Spinal cord (tissue), 10 donors: ENCODE measurements around the gene RASGRP2. TPM values are rescaled to one million over a fixed set of nuclear protein-coding genes. Genes with fewer than 3 reads are reported as not detected.
A peak's percentile ranks its signal among the peaks of the same experiment; 100 is the strongest.

Source experiments
- DNase-seq, 6 donors: peaks; one replicate each; pipeline versions ENCODE4 v3.0.0 to v3.0.0-alpha.2; 2013 to 2015; ENCODE audit warnings: low spot score in 6 of 6, low read depth in 4 of 6
- H3K27ac ChIP-seq: one replicate; pipeline ENCODE4 v1.5.1; 2013; ENCODE audit warnings: low read depth, low read length, control low read depth
- H3K27me3 ChIP-seq: one replicate; pipeline ENCODE4 v1.6.1; 2013; ENCODE audit warnings: low read length; ENCODE audit not compliant: control insufficient read depth, insufficient read depth
- H3K36me3 ChIP-seq: one replicate; pipeline ENCODE4 v1.6.1; 2013; ENCODE audit warnings: low read length; ENCODE audit not compliant: control insufficient read depth, insufficient read depth
- H3K4me1 ChIP-seq: one replicate; pipeline ENCODE4 v1.6.1; 2013; ENCODE audit warnings: low read length; ENCODE audit not compliant: control insufficient read depth, insufficient read depth
- H3K4me3 ChIP-seq: one replicate; pipeline ENCODE4 v1.5.1; 2013; ENCODE audit warnings: low read depth, low read length, control low read depth
- H3K9me3 ChIP-seq: one replicate; pipeline ENCODE4 v1.6.1; 2013; ENCODE audit warnings: low read length; ENCODE audit not compliant: control insufficient read depth, insufficient read depth
- whole genome bisulfite sequencing: methylation state at CpG from one replicate; pipeline ENCODE4 v1.1.5; 2013; ENCODE audit warnings: missing lambda C conversion rate; ENCODE audit not compliant: insufficient coverage; 5-methylcytosine and 5-hydroxymethylcytosine counted together
- polyA plus RNA-seq, 2 donors: library from polyadenylated mRNA; unstranded; fragments of 120-200 nt; gene quantifications; one replicate each; pipeline ENCODE4 v1.2.1, GENCODE V29; 2013; ENCODE audit not compliant: insufficient read length in 2 of 2
- total RNA-seq, 2 donors: library from RNA; depleted of rRNA in 1 of 2; stranded (reverse); fragments of 120-200 nt in 1 of 2; fragments of >200 nt in 1 of 2; gene quantifications; one replicate each; pipeline versions ENCODE4 v1.2.3 to v1.2.4, GENCODE V29; 2013 to 2014
- donor health status: healthy.

Gene RASGRP2
- total and polyA plus RNA-seq, 4 donors: 18.8 to 87.3 (median 41.2) TPM

GRCh38 chr11:64742087-64742888 is 1.7 kb downstream of the RASGRP2 start:
- Histone ChIP-seq H3K4me1 (peaks cover 52% of the 10 kb centered on the region), H3K27me3 (peaks cover 31% of the 10 kb centered on the region), H3K9me3 (no peaks in the 10 kb centered on the region), H3K36me3 (peaks cover 33% of the 10 kb centered on the region), H3K27ac (no peak overlapping the region), H3K4me3 (peak overlapping the region; percentile 26)
- 14% methylated on average over 48 of the region's 54 CpGs for WGBS
- peak in 1 of 6 donors; percentile 10 for DNase-seq

- H3K4me1 ChIP-seq: peaks cover 50% of the 10 kb centered on the region
- DNase-seq: no peak
- no peaks in the 10 kb centered on the region for H3K9me3 ChIP-seq
- 51% methylated on average over 24 of the region's 24 CpGs for WGBS
- H3K27me3 ChIP-seq: peaks cover 31% of the 10 kb centered on the region
- peak overlapping the region; percentile 26 for H3K4me3 ChIP-seq
- no peak overlapping the region for H3K27ac ChIP-seq
- peaks cover 39% of the 10 kb centered on the region for H3K36me3 ChIP-seq
Observed at GRCh38 chr11:64741375-64742086, 2.4 kb downstream of the RASGRP2 start.

- H3K27ac ChIP-seq: no peak overlapping the region
- H3K9me3 ChIP-seq: no peaks in the 10 kb centered on the region
- WGBS: 96% methylated on average over 8 of the region's 12 CpGs
- H3K4me1 ChIP-seq: peaks cover 34% of the 10 kb centered on the region
- no peak overlapping the region for H3K4me3 ChIP-seq
- peaks cover 56% of the 10 kb centered on the region for H3K36me3 ChIP-seq
- DNase-seq: no peak
- H3K27me3 ChIP-seq: peaks cover 31% of the 10 kb centered on the region
Observed at GRCh38 chr11:64739871-64740270, 4.1 kb downstream of the RASGRP2 start.

GRCh38 chr11:64736654-64737053 is 7.3 kb downstream of the RASGRP2 start:
- H3K27ac ChIP-seq: no peak overlapping the region
- H3K9me3 ChIP-seq: no peaks in the 10 kb centered on the region
- peaks cover 6% of the 10 kb centered on the region for H3K4me1 ChIP-seq
- peaks cover 5% of the 10 kb centered on the region for H3K27me3 ChIP-seq
- 89% methylated on average over 12 of the region's 15 CpGs for WGBS
- no peak overlapping the region for H3K4me3 ChIP-seq
- DNase-seq: no peak
- peaks cover 53% of the 10 kb centered on the region for H3K36me3 ChIP-seq

- WGBS: 85% methylated on average over 9 of the region's 9 CpGs
- H3K4me1 ChIP-seq: no peaks in the 10 kb centered on the region
- DNase-seq: no peak
- H3K9me3 ChIP-seq: no peaks in the 10 kb centered on the region
- H3K27ac ChIP-seq: no peak overlapping the region
- H3K36me3 ChIP-seq: peaks cover 46% of the 10 kb centered on the region
- no peak overlapping the region for H3K4me3 ChIP-seq
- no peaks in the 10 kb centered on the region for H3K27me3 ChIP-seq
Observed at GRCh38 chr11:64735725-64736259, 8.2 kb downstream of the RASGRP2 start.

- Histone ChIP-seq H3K36me3 (peaks cover 41% of the 10 kb centered on the region), H3K4me1 (peaks cover under 1% of the 10 kb centered on the region), H3K27ac (no peak overlapping the region), H3K27me3 (no peaks in the 10 kb centered on the region), H3K4me3 (no peak overlapping the region), H3K9me3 (no peaks in the 10 kb centered on the region)
- 87% methylated on average over 15 of the region's 23 CpGs for WGBS
- no peak for DNase-seq
Observed at GRCh38 chr11:64734811-64735724, 8.9 kb downstream of the RASGRP2 start.

GRCh38 chr11:64731601-64732000 is 12.3 kb downstream of the RASGRP2 start:
- Histone ChIP-seq H3K9me3 (no peaks in the 10 kb centered on the region), H3K27me3 (no peaks in the 10 kb centered on the region), H3K27ac (no peak overlapping the region), H3K36me3 (peaks cover 27% of the 10 kb centered on the region), H3K4me1 (peaks cover 4% of the 10 kb centered on the region), H3K4me3 (no peak overlapping the region)
- peak in 1 of 6 donors; percentile 79 for DNase-seq
- WGBS: 57% methylated on average over 1 of the region's 3 CpGs

- peaks cover 13% of the 10 kb centered on the region for H3K36me3 ChIP-seq
- no peaks in the 10 kb centered on the region for H3K9me3 ChIP-seq
- no peaks in the 10 kb centered on the region for H3K27me3 ChIP-seq
- DNase-seq: peak in 1 of 6 donors; percentile 19
- peaks cover 20% of the 10 kb centered on the region for H3K4me1 ChIP-seq
- H3K27ac ChIP-seq: no peak overlapping the region
- 32% methylated on average over 18 of the region's 21 CpGs for WGBS
- H3K4me3 ChIP-seq: no peak overlapping the region
Observed at GRCh38 chr11:64729851-64730382, 14.0 kb downstream of the RASGRP2 start.
